Muscle layer of colon (tissue), 2 donors: ENCODE measurements around the gene DPF3.
A peak's percentile ranks its signal among the peaks of the same experiment; 100 is the strongest.

ENCODE experiments used
- H3K27ac ChIP-seq: one replicate; pipeline ENCODE4 v1.7.0; 2013; ENCODE audit warnings: low read depth, mild to moderate bottlenecking, low read length, moderate library complexity
- H3K27me3 ChIP-seq, 2 donors: one replicate each; pipeline ENCODE4 v1.7.0; 2013; ENCODE audit warnings: low read length in 2 of 2, mild to moderate bottlenecking in 2 of 2; ENCODE audit not compliant: insufficient read depth in 2 of 2, control insufficient read depth in 1 of 2
- H3K36me3 ChIP-seq: one replicate; pipeline ENCODE4 v1.7.0; 2013; ENCODE audit warnings: mild to moderate bottlenecking, low read length; ENCODE audit not compliant: insufficient read depth
- H3K4me1 ChIP-seq: one replicate; pipeline ENCODE4 v1.7.0; 2013; ENCODE audit warnings: mild to moderate bottlenecking, low read length; ENCODE audit not compliant: insufficient read depth
- H3K4me3 ChIP-seq, 2 donors: one replicate each; pipeline ENCODE4 v1.7.0; 2013; ENCODE audit warnings: low read length in 2 of 2, low read depth in 1 of 2, mild to moderate bottlenecking in 1 of 2, moderate library complexity in 1 of 2
- H3K9ac ChIP-seq: one replicate; pipeline ENCODE4 v1.7.0; 2013; ENCODE audit warnings: low read length
- H3K9me3 ChIP-seq: one replicate; pipeline ENCODE4 v1.7.0; 2013; ENCODE audit warnings: mild to moderate bottlenecking, low read length
- donor health status: abdominal sarcoma.
- donor health status: Adenocarcinoma of cecum.

Gene DPF3

GRCh38 chr14:72903716-72904115, 9.8 kb upstream of the DPF3 start:
- Histone ChIP-seq H3K27ac (no peak overlapping the region), H3K36me3 (no peaks in the 10 kb centered on the region), H3K4me1 (no peaks in the 10 kb centered on the region)

DNA sequence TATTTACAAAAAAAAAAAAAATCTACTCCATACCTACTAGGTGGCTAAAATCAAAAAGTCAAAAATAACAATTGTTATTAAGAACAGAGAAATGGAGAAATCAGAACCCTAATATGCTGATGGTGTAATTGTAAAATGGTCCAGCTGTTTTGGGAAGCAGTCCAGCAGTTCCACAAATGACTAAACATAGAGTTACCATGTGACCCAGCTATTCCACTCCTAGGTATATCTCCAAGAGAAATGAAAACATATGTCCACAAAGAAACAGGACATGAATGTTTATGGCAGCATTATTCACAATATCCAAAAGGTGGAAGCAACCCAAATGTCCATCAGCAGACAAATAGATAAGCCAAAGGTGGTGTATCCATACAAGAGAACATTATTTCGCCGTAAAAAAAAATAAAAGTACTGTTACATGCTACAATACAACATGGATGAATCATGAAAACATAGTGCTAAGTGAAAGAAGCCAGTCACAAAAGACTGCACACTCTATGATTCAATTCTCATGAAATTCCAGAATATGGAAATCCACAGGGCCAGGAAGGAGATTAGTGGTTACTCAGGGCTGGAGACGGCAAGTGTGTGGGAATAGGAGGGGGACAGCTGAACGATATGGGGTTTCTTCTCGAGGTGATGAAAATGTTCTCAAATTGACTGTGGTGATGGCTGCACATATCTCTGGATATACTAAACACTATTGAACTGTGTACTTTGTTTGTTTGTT, 9.1 kb upstream of the DPF3 start:
- no peaks in the 10 kb centered on the region for H3K27me3 ChIP-seq
- no peaks in the 10 kb centered on the region for H3K4me1 ChIP-seq
- no peak overlapping the region for H3K27ac ChIP-seq

More at GRCh38 chr14:72903716-72904115, 9.8 kb upstream of the DPF3 start:
- no peak overlapping the region for H3K4me3 ChIP-seq
- no peaks in the 10 kb centered on the region for H3K27me3 ChIP-seq
- no peaks in the 10 kb centered on the region for H3K9me3 ChIP-seq
- H3K9ac ChIP-seq, result no peak overlapping the region

GRCh38 chr14:72901361-72901760, 7.5 kb upstream of the DPF3 start:
- no peaks in the 10 kb centered on the region for H3K36me3 ChIP-seq
- H3K9me3 ChIP-seq, result no peaks in the 10 kb centered on the region
- H3K27me3 ChIP-seq, result no peaks in the 10 kb centered on the region
- H3K4me3 ChIP-seq, result no peak overlapping the region
- no peak overlapping the region for H3K9ac ChIP-seq
- H3K4me1 ChIP-seq, result no peaks in the 10 kb centered on the region
- H3K27ac ChIP-seq, result no peak overlapping the region

More for the DNA sequence above, 9.1 kb upstream of the DPF3 start:
- Histone ChIP-seq H3K36me3 (no peaks in the 10 kb centered on the region), H3K9me3 (no peaks in the 10 kb centered on the region), H3K9ac (no peak overlapping the region), H3K4me3 (no peak overlapping the region)

DNA sequence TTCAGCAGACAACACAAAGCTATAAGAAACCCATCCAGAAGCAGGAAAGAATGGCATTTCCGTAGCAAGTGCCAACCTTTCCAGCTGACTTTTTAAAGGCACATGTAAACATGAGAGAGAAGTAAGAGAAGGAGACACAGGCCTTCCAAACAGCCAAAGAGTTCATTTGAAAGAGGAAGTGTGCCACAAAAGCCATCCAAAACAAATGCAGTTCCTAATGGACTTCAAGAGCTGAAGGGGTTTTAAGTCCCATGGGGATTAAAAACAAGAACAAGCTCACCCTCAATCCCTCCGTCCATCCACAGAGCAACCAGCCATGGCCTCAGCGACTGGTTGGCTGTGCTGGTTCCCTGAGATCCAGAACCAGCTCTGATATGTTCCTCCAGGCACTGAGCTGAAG, 4.5 kb upstream of the DPF3 start:
- Histone ChIP-seq H3K27me3 (peaks cover 0 to 9% of the 10 kb centered on the region in 2 donors), H3K27ac (no peak overlapping the region), H3K4me3 (no peak overlapping the region), H3K36me3 (no peaks in the 10 kb centered on the region), H3K4me1 (peaks cover 9% of the 10 kb centered on the region), H3K9ac (no peak overlapping the region), H3K9me3 (no peaks in the 10 kb centered on the region)

GRCh38 chr14:72894623-72895378, 900 bp upstream of the DPF3 start:
- Histone ChIP-seq H3K27ac (peak overlapping the region; percentile 48), H3K9ac (peak overlapping the region; percentile 17), H3K36me3 (no peaks in the 10 kb centered on the region), H3K4me1 (peaks cover 21% of the 10 kb centered on the region), H3K9me3 (no peaks in the 10 kb centered on the region), H3K27me3 (peaks cover 18 to 23% of the 10 kb centered on the region in 2 donors), H3K4me3 (peak overlapping the region; percentile 52 to 64)

GRCh38 chr14:72894323-72894622, 372 bp upstream of the DPF3 start:
- Histone ChIP-seq H3K9me3 (no peaks in the 10 kb centered on the region), H3K27me3 (peaks cover 18 to 23% of the 10 kb centered on the region in 2 donors), H3K4me1 (peaks cover 21% of the 10 kb centered on the region), H3K36me3 (no peaks in the 10 kb centered on the region), H3K4me3 (peak overlapping the region; percentile 52 to 64), H3K9ac (peak overlapping the region; percentile 17), H3K27ac (peak overlapping the region; percentile 29)

GRCh38 chr14:72892879-72893635, 844 bp downstream of the DPF3 start:
- peak overlapping the region; percentile 64 to 71 for H3K4me3 ChIP-seq
- H3K9ac ChIP-seq, result peak overlapping the region; percentile 44
- H3K36me3 ChIP-seq, result no peaks in the 10 kb centered on the region
- peaks cover 21% of the 10 kb centered on the region for H3K4me1 ChIP-seq
- no peak overlapping the region for H3K27ac ChIP-seq
- H3K27me3 ChIP-seq, result peaks cover 18 to 23% of the 10 kb centered on the region in 2 donors
- H3K9me3 ChIP-seq, result no peaks in the 10 kb centered on the region

GRCh38 chr14:72892103-72892878, 1.6 kb downstream of the DPF3 start:
- Histone ChIP-seq H3K9me3 (no peaks in the 10 kb centered on the region), H3K36me3 (no peaks in the 10 kb centered on the region), H3K27ac (no peak overlapping the region), H3K27me3 (peaks cover 18 to 23% of the 10 kb centered on the region in 2 donors), H3K4me3 (peak overlapping the region; percentile 64 to 71), H3K9ac (peak overlapping the region; percentile 44), H3K4me1 (peaks cover 21% of the 10 kb centered on the region)

DNA sequence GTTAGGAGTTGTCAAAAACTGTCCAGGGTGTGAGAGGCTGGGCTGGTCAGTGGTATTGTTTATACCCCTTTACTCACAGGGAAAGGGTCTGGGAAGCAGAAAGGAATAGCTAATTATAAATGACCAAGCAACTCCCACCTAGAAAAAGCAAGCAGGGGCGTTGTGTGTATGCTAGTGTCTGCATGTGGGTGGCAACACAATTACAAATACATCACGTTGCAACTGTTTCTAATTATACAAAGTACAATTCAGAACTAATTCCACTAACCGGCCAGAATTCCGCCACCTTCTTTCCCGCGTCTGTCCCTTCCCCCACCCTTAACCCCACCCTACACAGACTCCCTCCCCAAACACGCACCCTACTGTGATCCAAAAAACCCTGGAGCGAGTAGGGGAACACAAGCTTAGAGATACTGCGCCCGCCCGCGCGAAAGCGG, 2.2 kb downstream of the DPF3 start:
- Histone ChIP-seq H3K4me3 (peak overlapping the region; percentile 64 to 71), H3K4me1 (peaks cover 21% of the 10 kb centered on the region), H3K9ac (no peak overlapping the region), H3K27me3 (peaks cover 18 to 23% of the 10 kb centered on the region in 2 donors), H3K9me3 (no peaks in the 10 kb centered on the region), H3K27ac (no peak overlapping the region), H3K36me3 (no peaks in the 10 kb centered on the region)

GRCh38 chr14:72889366-72889765, 4.5 kb downstream of the DPF3 start:
- H3K4me3 ChIP-seq, result no peak overlapping the region

More at GRCh38 chr14:72889366-72889765, 4.5 kb downstream of the DPF3 start:
- H3K27me3 ChIP-seq, result peaks cover 9 to 23% of the 10 kb centered on the region in 2 donors
- no peak overlapping the region for H3K27ac ChIP-seq
- H3K4me1 ChIP-seq, result peaks cover 12% of the 10 kb centered on the region
- H3K36me3 ChIP-seq, result no peaks in the 10 kb centered on the region
- H3K9me3 ChIP-seq, result no peaks in the 10 kb centered on the region
- H3K9ac ChIP-seq, result no peak overlapping the region
